HK-2 (cell line): Measurements from ENCODE around the gene SKIDA1.

Experiments used
- DNase-seq: peaks from one replicate; pipeline ENCODE4 v3.0.0-alpha.2; 2018; ENCODE audit not compliant: unreplicated experiment

Gene SKIDA1

DNA sequence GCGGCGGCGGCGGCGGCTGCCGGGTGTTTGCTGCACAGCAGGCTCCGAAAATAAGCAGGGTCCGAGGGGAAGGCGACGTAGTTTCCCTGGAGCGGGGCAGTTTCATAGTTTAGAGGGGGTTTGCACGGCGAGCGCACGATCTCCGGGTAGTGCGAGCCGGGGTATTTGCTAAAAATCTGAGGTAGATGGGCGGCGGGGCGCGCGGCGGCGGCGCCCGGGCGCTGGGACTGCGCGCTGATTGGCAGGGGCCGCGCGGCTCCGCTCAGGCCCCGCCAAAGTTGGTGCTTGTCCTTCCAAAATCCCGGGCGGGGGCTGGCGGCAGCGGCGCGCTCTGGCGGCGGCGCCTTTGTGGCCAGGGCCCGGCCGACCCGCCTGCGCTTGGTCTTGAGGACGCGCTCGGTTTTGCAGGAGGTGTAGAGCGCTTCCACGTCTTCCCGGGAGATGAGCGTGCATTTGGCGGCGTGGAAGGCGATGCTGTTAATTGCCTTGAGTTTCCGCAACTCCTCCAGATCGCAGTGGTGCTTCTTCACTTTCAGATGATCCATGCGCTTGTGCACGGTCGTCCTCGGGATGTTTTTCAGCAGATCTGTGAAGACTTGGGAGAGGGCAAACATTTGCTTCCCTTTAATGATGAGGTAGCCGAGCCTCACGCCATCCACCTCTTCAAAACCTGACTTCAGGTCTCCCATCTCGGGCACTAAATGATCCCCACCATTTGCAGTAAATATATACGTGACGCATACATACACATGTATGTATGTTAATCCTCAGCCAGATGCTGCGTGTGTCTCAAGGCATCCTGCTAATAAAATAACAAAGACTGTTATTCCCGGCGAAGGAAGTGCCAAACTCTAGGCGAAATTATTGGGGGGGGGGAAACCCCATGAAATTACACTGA lies 8.1 kb downstream of the SKIDA1 start:
- peak; percentile 44 for DNase-seq

DNA sequence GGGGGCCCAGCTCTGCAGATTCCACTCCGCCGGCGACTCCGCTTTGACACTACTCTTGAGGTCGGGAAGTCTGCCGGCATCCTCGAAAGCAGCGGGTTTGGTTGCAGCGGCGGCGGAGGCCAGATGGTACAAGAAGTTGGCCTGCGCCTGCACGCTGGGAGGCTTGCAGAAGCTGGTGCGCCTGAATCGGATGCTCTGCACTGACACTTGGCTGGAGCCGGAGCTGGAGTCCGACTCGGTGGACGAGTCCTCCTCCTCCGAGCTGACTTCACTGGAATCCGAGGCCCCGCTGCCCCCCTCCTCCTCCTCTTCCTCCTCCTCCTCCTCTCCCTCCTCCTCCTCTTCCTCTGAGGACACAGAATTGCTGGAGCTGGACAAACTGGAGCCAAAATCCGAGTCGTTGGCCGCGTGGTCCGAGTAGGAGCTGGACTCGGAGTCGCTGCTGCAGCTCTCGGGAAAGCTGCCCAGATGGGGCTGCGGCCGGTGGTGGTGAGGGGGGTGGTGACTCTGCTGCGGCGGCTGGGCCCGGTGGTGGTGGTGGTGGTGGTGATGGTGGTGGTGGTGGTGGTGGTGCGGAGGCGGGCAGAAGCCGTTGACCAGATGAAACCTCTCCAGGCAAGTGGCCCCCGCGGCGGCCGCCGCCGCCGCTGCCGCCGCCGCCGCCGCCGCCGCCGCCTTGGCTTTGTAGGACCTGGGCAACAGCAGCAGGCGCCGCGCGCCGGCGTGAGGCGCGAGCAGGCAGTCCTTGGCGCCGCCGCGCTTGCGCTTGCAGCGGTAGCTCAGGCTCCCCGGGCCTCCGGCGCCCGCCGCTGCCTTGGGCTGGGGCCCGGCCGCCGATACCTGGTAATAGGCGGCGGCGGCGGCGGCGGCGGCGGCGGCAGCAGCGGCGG lies 9.0 kb downstream of the SKIDA1 start:
- DNase-seq: peak; percentile 58

DNA sequence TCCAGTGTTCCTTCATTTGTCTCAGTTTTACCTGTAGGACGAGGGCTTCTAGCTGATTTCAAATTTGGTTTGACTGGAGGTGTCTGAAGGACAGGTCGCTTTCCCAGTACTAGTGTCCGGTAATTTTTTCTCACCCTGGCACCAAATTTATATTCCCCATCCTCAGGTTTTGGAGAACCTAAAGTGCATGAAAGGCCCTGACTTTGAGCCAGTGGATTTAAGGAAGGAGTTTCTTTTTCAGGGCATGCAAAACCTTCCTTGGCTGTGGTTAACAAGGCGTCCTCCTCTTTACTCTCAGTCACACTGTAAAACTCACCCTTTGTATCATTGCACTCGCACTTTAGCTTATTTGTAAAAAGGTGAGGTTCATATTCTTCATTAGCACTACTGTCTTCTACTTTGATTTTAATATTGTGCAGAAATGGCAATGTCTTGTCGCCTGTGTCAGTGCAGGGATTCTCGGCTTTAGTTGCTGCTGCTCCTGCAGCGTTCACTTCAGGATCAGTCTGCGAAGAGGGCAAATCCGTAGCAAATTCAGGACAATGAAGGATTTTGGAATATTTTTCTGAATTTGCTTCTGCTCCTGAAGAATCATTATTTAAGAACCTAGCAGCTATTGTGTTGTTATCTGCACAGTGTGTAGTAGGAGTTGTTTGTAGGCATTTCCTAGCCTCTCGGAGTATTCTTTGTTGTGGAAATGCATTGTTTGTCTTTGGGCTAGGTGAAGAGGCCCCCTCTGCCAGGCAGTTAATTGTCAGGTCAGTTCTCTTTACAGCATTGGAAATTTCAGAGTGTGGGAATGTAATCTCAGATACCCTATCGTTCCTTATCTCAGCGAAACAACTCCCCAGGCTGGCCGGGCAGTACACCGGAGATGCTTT lies 9.9 kb downstream of the SKIDA1 start:
- no peak for DNase-seq

DNA sequence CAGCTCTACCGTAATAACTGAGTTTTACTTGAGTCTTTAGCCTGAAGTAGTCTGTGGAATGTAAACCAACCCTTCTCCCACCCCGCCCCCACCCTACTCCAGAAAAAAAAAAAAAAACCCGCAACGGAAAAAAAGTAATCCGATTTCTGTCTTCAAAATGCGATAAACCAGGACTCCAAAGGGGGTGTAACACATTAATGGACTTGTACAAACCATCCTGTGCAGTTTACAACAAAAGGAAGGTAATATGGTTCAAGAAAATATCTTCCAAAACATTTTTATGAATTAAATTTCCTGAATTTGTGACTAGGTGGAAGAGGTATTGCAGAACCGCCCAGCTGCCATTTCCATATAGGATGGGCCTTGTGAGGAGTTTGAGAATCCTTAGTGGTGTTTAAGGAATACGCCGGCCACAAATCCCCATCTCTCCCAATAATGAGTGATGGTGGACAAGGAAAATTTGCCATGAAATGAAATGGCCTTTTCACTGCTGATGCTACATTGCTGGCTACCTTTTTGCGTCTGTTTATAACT lies 10.6 kb downstream of the SKIDA1 start:
- no peak for DNase-seq

DNA sequence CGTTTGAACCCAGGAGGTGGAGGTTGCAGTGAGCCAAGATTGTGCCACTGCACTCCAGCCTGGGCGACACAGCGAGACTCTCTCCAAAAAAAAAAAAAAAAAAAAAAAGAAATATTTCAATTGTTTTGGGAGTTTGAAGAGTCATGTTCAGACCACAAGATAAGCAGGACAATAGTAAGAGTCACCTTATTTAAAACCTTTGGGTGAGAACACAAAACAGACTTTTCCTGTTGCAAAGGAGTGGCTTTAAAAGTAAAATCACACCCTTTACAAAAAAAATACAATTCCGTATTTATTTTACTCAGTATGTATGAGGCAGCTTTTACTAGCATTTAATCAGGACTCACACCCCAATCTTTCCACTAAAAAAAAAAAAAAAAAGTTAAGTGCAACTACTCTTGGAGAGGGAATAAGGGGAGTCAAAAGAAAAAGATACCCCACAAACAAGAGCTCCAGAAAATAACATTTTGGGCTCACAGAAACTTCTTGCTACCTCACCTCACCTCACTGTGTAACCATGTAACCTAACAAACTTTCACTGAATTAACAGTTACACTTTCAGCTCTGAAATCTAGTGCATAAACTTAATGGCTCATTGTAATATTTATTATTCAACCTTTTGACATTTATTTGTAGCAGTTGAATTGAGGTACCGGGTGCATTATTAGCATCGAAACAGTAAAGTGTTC lies 11.2 kb downstream of the SKIDA1 start:
- no peak for DNase-seq

DNA sequence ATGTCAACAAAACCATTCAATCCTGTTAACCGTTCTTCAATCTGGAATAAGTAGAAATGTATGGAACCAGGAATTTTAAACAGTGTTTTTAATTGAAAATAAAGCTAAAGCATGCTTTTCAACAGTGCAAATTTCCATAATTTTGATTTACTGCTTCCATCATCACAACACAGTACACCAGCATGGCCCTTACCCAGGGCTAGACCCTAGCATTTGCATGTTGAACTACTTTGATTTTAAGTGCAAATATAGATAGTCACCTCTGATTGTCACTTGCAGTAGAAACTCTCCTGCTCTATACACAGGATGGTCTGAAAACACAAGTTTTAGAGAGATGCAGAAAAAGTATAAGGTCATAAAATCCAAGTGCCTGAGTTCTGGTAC lies 12.1 kb downstream of the SKIDA1 start:
- DNase-seq: no peak

DNA sequence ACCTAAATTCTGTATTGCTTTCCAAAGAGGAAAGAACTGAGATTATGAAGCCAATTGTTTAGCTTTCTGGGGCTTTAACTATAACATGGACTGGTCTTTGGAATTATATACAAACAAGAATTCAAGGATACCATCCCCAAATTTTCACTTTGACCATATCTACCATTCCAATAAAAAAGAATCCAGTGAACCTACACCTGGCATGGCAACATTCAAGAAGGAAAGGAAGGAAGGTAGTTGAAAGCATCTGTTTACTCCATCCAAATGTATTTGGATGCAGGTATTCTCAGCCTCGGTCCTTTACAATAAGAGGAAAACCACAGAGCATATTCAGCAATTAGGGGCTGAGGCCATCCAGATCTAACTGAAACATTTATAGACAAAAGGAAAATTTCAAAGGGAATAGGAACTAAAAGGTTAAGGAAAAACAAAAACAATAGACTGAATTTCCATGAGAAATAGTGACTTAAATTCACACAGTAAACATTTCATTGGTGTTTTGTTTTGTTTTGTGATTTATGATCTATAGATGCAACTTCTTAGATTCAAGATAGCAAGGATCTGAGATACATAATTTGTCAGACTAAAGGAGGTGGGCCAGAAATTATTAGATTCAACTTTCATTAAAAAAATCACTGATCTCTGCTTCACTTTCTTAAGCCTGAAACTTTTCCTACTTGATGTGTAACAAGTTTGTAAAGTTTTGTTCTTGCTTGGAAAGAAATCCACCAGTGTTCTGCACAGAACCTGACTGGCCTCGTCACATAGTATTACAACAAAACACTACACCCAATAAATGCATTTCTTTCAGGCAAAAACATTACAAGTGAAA lies 12.7 kb downstream of the SKIDA1 start:
- DNase-seq: no peak

DNA sequence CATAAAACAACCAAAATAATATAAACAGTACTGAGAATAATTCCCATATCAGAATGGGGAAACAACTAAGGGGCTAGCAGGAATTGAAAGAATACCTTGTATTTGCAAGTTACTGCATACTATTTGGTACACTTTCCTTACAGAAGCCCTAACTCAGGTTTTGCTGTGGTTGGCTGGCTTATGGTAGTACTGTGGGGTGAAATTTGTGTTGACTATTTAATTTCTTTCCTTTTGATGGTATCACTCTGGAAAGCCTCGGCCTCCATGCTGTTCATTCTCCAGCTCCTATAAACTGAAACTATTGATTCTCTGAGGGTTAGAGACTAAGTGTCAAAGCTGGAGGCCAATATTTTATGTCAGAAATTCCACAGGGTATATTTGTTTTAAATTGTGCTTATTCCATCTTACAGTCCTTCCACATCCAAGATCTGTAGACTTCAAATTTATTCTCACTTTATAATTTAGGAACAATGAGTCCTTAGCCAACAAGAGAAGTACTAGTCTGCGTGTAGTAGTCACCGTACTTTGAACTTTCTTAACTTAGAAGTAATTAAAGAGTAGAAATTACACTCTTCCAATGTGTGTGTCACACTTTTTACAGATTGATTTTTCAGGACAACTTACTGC lies 13.4 kb downstream of the SKIDA1 start:
- no peak for DNase-seq

DNA sequence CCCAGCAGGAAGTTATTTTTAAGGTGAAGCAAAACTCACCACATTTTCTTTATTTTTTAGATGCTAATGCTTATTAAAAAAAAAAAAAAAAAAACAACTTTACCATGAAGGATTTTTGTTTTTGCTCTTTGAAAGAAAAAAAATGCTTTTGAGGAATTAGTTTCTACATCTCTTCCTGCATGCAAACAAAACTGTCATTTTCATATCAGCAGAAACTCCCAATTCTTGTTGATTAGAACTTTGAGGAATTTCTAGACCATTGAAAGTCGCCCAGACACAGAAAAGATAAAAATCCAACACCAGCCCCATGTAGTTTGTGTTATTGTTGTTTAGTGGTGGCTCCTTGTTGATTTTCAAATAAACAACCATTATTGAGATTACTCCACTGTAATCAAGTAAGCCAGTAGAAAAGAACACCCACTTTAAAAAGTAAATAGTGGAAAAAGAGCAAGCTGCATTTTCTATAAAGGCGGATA lies 14.3 kb downstream of the SKIDA1 start:
- DNase-seq: no peak

DNA sequence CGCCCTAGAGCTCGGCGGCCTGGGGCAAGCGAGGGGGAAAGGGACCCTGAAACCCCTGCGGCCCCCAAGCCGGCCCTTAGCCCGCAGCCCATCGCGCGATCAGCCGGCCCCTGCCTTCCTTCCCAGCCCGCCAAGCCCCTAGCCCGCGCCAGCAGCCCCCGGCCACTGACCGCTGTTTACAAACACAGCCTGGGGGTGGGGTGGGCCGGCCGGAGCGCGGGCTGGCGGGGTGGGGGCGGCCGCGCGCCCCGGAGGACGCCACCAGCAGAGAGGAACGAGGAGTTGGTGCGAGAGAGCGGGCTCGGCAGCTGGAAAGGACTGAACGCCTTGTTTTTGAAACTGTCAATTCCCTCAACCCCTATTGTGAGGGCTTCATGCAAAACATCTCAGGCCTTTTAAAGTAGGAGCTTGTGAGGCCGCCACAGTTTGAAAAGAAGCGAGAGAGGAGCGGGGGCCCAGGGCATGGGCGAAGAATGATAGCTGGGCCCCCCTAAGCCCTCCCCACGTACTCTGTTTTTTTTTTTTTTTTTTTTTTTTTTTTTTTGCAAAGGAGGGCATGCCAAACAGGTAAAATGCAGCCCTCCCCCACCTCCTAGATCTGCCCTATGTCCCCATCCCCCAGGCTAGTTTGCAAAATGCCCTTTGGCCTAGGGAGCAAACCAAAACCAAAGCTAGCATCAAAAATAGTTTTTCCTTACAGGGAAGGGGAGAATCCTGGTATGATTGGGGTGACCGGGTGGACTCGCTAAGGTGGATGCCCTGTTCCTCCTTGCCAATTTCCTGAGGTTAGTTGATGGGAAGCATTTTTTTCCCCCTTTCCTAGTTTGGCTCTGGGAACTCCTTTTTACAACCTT lies 15.0 kb downstream of the SKIDA1 start:
- DNase-seq: no peak

DNA sequence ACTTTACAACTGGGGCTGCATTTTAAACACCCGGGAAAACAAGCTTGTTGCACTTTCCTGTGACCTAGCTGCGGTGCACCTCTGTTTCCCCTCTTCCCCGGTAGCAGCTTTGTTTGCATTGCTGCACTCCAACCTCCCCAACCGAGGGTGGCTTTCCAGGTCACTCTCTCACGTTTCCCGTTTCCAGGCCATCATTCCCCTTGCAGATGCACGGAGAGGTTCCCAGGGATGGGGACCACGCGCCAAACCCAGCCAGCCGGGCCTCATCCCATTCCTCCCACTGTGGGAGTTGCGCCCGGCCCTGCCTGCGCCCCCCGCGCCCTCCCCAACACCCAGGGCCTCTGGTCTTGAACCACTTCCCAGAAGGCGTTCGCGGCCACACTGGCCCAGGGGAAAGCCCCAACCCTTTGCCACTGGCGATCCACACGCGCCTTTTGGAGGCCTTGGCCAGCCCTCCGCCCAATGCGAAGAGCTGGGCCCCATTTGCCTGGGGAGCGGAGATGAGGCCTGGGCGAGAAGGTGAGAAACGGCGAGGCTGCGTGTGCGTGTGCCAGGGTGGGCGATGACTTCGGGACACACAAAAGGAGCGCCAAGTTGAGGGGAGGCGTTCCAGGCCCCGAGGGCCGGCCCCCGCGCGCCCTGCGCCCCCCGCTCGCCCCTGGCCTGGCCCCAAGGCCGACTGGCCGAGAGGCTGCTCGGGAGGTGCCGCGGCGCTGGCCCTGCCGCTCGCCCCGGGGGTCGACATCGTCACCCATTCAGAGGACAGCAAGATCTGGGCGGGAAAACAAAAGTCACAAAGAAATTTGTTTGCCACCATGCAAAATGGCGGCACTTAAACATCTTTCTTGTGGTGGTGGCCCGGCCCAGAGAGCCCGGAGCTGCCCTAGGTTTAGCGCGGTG lies 15.9 kb downstream of the SKIDA1 start:
- DNase-seq: no peak

DNA sequence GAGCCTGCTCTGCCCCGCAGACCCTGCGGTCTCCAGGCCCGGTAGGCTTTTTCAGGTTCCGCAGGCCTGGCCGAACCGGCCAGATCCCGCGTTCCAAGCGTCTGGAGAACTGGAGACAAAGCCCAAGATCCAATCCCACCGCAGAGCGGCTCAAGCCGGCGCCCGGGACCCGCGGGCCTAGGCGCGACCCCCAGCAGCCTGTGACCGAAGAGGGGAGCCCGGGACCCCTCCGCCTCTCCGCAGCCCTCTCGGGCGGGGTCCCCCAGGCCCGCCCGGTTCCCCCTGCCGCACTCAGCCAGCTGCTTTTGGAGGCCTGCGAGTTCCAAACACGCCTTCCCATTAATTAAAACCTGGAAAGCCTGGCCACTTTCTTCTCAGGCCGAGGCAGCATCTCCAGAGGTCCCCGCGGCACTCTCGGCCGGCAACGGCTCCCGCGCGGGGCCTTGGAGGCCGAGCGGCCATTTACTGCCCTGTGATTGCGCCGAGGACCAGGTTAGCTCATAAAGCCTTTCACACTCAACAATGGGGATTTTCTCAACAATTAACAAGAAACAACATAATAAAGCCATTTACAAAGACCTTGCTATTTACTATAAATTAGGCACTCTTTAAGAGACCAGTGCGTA lies 16.7 kb downstream of the SKIDA1 start:
- no peak for DNase-seq

DNA sequence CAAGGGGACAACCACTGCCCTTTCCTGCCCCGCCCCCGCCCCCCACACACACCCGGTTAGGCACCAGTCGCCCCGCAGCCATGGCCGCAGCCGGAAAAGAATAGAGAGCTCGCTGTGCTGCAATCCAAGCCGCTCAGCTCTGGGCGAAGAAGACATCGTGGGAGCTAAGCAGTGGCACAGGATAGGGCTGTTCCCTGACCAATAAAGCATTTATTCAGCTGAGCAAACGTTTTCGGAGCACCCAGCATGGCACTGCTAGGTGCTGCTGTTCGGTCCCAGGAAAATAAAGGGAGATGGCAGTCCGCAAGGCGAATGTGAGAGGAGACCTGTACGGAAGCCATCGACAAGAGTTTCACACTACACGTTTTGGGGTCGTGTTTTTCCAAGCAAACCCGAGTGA lies 18.3 kb downstream of the SKIDA1 start:
- DNase-seq: no peak

DNA sequence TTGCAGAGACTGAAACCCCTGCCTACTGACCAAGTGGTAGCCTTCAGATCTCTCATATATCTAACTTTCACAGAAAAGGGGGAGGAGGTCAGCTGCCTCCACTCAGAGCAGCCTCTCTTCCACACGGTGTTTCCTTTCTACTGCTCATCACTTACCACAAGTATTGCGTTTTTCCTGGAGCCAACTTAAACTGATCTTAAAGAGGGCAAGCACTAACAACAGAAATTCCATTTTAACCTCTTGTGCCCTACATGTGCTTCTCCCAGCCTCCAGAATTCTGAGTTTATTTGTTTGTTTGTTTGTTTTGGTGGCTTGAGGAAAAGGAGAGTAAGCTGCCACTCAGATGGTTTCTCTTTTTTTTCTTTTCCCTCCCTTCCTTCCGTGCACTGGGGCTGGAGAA lies 19.1 kb downstream of the SKIDA1 start:
- no peak for DNase-seq

DNA sequence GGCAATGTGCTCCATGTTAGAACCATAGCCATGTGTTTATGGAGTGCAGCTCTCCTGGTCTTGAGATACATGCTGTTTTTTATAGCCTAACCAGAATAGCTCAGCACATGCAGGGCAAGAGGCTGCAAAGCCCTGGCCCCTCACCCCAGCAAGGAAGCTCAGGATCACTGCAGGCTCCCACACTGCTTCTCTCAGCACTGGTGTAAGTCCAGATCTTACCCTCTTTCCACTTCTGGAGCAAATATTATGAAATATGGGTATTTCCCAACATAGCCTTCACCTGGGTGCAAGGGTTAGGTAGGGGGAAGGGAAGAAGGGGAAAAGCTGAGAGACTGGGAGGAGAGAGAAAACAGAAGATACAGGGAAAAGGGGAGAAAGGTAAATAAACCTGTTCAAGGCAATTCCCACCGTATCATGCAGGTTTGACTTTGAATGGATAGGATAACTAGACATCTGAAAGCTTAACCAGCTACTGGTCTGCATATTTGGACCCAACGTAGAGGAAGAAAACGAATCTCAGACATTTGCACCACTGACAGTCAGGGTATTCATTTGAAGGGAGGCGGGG lies 19.7 kb downstream of the SKIDA1 start:
- no peak for DNase-seq

DNA sequence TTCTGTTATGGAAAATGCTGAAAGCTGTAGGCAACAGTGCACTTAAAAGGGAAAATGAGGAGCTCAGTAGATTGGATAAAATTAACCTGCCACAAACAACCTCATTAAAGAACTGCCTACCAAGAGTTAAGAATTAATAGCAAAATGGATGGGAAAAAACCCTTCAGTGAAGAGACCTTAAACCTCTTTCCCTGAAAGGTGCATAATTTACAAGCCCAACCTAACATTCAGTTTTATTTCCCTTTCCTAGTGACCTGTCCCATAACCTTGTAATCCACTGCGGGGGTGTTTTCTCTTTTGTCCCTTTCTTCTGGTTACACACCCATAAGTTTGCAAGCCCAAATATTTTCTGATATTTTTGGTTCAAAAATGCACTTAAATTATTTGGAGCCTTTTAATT lies 21.9 kb downstream of the SKIDA1 start:
- DNase-seq: no peak

DNA sequence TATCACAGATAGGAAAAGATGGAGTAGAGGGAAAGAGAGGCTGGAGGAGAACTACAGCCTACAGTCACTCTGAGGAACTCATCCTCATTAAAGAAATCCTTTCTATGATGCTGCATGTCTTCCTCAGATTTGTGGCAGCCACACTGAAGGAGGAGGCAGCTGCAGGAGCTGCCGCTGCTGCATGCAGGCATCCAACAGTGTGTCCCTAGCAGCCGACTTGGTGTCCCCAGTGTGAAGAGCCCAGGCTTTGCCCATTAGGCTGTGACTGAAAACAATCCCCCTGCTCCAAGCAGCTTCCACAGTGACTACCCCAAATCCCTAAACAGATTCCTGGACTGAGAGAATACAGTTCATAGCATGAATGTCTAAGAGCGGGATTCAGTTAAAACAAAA lies 23.1 kb downstream of the SKIDA1 start:
- DNase-seq: no peak
